A549 treated with AZD9567 at 1 μM for 4 hours (cell line): ENCODE measurements around the gene HELLS. TPM values are rescaled to one million over a fixed set of nuclear protein-coding genes. Genes with fewer than 3 reads are reported as not detected.

Experiments
- total RNA-seq: library from RNA; stranded (reverse); fragments of 200-300 nt; extraction: Qiagen RNA extraction; gene quantifications from 5 replicates; pipeline ENCODE4 v1.2.3, GENCODE V29; 2022; ENCODE audit not compliant: insufficient read depth

HELLS gene
- total RNA-seq, result 24.0 to 36.5 TPM (median 27.0 TPM) in 5 replicates

GRCh38 chr10:94545391-94546048 is at the start of gene HELLS:
Gene HELLS, plus strand, starts transcription at chr10:94545788. Its CDS starts 134 bp downstream, at chr10:94545922.

Other genes with a start within 250 kb of the HELLS start
- gene NOC3L, start 182.8 kb upstream of the HELLS start, total RNA-seq, result 20.0 to 25.7 TPM (median 25.1 TPM) in 5 replicates
- gene TBC1D12, start 143.2 kb upstream of the HELLS start, total RNA-seq, result 4.1 to 6.7 TPM (median 5.8 TPM) in 5 replicates
- 0.05 to 0.13 TPM (median 0.06 TPM) in 4 of 5 replicates, not detected in the other for gene CYP2C18, start 137.9 kb downstream of the HELLS start, total RNA-seq
- 0.03 to 0.05 TPM in 2 of 5 replicates, not detected in the others for gene CYP2C19, start 216.9 kb downstream of the HELLS start, total RNA-seq